KOPT-K1 (cell line): ENCODE results near the gene RDX.

Source experiments
- H3K27ac ChIP-seq: fragments of 200-600 bp; sonication (generic); 2 replicates; pipeline ENCODE4 v1.5.1; 2016; ENCODE audit warnings: antibody characterized with exemption, mild to moderate bottlenecking, low read depth, low read length; ENCODE audit not compliant: poor library complexity, severe bottlenecking
- H3K36me3 ChIP-seq: fragments of 200-600 bp; sonication (generic); 2 replicates; pipeline ENCODE4 v1.5.1; 2017; ENCODE audit warnings: antibody characterized with exemption, mild to moderate bottlenecking, low read length, moderate library complexity; ENCODE audit not compliant: insufficient read depth
- H3K9me3 ChIP-seq: fragments of 200-600 bp; sonication (generic); 2 replicates; pipeline ENCODE4 v1.5.1; 2017; ENCODE audit warnings: antibody characterized with exemption, low read length, mild to moderate bottlenecking; ENCODE audit not compliant: insufficient read depth, poor library complexity, severe bottlenecking

The RDX gene

DNA sequence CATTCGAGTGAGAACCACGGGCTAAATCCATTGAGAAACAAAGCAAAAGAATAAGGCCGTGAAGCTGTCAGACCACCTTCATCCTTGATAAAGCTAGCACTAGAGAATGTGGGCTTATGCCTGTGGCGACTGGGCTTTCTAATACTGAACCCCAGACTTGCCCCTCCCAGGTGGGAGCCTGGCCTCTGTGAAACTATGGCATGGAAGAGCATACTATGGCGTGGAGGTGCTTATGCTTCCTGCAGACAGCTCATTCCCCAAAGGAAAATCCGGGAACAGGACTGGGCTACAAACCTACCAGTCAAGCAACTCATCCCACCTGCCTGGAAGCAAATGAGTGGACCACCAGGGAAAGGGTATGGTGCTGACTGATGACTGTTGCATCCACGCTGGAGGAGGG is 110.8 kb downstream of the RDX start:
- Histone ChIP-seq H3K27ac (no peak overlapping the region), H3K9me3 (no peaks in the 10 kb centered on the region), H3K36me3 (no peaks in the 10 kb centered on the region)

DNA sequence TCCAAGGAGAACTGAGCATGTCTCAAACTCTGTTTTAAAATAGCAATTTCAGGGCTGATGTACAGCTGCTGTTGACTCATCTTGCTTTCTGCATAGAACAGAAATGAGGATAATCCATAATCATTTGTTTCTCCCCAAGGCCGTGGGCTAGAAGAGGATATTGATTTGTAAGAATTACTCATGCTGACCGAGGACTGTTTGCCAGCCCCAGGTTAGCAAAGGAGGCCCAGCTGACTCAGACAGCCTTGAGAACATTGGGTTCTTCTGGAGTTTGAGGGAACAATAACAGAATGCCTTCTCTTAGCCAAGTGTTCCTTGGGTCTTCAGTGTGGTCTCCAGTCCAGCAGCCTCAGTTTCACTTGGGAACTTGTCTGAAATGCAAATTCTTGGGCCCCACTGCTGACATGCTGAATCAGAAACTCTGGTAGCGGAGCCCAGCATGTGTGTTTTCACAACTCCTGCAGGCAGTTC is 111.3 kb downstream of the RDX start:
- H3K27ac ChIP-seq = no peak overlapping the region
- no peaks in the 10 kb centered on the region for H3K9me3 ChIP-seq
- H3K36me3 ChIP-seq = no peaks in the 10 kb centered on the region

GRCh38 chr11:110184456-110184855 is 112.0 kb downstream of the RDX start:
- Histone ChIP-seq H3K27ac (no peak overlapping the region), H3K36me3 (no peaks in the 10 kb centered on the region), H3K9me3 (no peaks in the 10 kb centered on the region)

DNA sequence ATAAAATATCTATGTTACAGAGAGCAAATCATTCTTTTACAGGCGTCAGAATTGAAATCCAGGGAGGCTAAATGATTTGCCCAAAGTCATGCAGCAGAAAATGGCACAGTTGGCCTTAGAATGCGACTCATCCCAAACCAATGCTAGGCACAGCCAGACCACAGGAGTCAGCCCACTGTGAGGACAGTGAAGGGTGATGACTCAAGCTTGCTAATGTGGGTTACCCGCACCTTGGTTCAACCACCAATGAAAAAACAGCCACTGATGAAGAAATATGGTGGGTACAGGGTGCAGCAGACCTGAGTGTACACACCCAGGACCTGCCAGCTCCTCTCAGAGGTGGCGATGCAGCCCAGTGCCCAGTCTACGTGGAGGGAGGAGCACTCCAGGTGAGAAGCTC is 113.5 kb downstream of the RDX start:
- no peak overlapping the region for H3K27ac ChIP-seq
- H3K36me3 ChIP-seq = no peaks in the 10 kb centered on the region

GRCh38 chr11:110179064-110179463 is 117.3 kb downstream of the RDX start:
- Histone ChIP-seq H3K36me3 (no peaks in the 10 kb centered on the region), H3K9me3 (no peaks in the 10 kb centered on the region), H3K27ac (no peak overlapping the region)

More for the DNA sequence above, 113.5 kb downstream of the RDX start:
- H3K9me3 ChIP-seq = no peaks in the 10 kb centered on the region

GRCh38 chr11:110177086-110177456 is 119.3 kb downstream of the RDX start:
- Histone ChIP-seq H3K36me3 (no peaks in the 10 kb centered on the region), H3K9me3 (no peaks in the 10 kb centered on the region), H3K27ac (no peak overlapping the region)

DNA sequence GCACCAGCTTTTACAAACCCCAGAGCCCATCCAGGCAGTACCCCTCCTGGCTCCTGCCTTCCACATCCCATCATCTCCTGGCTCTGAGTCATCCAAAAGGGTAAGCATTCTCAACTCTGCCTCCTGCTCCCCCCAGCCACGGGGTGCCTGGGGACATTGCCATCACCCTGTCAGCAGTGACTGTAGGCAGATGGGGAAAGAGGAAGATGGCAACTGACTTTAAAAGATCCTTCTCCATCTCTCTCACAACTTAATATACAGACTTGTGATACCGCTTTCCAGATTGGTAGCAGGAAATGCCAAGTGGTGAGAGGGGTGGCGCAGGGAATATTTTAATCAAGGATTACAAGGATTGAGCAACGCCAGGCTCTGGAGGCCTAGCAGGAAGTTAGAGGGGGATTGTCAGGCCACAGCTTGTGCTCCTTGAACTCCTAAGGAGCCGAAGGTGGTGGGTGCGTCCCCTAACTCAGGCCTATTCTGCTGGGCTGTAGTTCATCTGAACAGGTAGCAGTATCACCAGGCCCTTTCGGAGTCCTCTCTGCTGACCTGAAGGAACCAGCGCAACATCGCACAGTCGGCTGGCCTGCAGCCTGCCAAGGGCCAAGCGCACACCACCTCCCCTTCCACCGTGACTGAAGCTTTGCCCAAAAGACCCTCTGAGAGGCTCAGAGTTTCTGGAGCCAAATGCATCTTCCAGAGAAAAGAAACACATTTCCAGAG is 119.9 kb downstream of the RDX start:
- Histone ChIP-seq H3K9me3 (no peaks in the 10 kb centered on the region), H3K36me3 (no peaks in the 10 kb centered on the region), H3K27ac (no peak overlapping the region)

DNA sequence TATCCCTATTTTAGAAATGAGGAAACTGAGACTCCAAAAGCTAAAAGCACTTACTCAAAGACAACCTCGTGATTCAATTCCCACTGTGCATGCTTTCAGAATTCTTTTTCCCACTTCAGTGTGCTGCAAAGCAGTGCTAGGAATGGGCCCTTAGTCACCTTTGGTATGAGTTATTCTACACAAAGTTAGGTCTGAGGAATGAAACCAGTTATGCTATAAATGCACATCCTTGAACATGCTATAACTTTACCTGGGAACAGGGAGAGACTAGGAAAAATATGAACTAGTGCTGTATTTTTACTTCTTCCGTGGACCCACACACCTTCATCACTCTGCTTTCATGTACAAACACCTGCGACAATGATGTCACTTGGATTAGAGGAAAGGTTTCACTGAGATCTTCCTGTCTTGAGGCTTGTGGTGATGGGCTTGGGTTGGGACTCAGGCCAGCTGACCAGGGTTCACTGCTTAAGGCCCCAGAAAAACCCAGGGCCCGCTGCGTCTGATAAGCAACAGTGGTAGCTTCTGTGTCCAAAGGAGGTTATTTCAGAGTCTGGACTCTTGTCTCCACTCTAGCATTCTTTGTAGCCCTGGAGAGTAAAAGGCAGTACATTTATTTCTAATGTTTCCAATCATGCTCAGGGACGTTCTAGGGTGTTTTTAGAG is 121.6 kb downstream of the RDX start:
- Histone ChIP-seq H3K36me3 (no peaks in the 10 kb centered on the region), H3K27ac (no peak overlapping the region), H3K9me3 (no peaks in the 10 kb centered on the region)

DNA sequence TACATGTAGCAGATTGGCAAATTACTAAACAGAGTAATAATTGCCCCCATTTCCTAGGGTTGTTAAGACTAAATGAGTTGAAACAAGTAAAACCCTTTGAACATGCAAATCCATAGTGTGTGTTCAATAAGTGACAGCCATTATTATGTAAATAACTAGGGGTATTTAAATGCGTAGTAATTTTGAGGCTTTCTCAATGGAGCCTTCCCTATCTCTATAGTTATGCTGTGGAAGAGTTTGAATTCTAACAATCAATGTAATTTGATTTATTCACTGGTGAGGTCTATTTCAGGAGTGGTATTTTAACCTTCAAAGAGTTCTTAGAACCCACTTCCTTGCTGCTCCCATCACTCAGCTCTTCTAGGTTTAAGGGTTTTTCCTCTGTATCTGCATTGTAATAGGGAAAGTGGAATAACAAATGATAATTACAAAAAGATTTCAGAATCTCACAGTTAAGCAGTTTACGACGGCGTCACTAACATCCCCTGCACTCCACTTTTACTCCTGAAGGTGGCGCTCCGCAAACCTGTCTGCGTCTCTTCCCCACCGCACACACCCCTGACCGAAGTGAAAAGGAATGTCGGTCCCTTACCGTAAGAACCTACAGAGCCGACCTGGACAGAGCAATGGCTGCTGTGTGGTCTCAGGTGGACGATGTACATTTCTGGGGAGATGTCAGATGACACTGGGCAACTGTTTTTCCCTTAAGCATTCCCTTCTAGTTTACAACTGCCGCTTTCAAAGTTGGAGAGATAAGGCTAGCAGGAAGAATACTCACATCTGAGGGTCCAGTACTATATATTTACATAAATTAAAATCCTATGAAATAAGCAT is 122.4 kb downstream of the RDX start:
- no peak overlapping the region for H3K27ac ChIP-seq
- no peaks in the 10 kb centered on the region for H3K36me3 ChIP-seq
- H3K9me3 ChIP-seq = no peaks in the 10 kb centered on the region

DNA sequence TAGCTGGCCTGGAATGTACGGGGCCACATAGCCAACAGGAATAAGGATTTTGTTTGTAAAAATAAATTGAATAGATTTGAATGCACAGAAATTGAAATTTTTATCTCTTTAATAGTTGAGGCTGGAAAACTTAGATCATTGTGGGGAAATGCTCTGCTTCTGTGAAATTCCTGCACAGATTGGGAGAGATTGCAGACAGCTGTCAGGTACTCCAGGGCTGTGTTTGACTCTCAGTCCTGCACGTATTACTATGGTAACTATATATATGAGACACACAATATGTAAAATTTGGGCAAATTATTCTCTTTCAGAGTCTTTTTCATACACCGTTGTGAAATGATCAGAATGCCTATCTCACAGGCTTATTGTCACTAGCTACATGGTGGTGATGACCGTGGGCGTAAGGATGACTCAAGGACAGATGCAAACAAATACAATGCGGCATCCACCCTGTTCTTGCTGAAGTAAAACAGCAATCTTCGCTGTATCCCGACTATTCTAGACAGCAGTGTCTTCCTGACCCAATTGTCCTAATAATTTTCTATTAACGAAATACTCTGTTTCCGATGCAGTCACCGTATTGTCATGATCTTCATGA is 123.8 kb downstream of the RDX start:
- Histone ChIP-seq H3K27ac (no peak overlapping the region), H3K36me3 (no peaks in the 10 kb centered on the region), H3K9me3 (no peaks in the 10 kb centered on the region)

DNA sequence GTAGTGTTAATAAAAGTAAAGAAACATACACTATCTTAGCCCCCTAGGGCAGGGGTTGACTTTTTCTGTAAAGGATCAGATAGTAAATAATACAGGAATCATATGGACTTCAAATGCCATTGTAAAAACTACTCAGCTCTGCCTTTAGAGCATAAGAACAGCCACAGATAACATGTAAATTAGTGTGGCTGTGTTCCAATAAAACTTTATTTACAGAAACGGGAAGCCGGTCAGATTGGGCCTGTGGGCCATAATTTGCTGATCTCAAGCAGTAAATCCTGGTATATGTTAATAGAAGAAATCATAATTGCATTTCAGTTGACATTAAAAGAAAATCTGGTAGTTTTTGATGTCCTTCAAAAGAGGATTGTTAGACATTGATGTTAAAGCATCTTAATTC is 126.7 kb downstream of the RDX start:
- H3K27ac ChIP-seq = no peak overlapping the region
- no peaks in the 10 kb centered on the region for H3K9me3 ChIP-seq
- H3K36me3 ChIP-seq = no peaks in the 10 kb centered on the region

DNA sequence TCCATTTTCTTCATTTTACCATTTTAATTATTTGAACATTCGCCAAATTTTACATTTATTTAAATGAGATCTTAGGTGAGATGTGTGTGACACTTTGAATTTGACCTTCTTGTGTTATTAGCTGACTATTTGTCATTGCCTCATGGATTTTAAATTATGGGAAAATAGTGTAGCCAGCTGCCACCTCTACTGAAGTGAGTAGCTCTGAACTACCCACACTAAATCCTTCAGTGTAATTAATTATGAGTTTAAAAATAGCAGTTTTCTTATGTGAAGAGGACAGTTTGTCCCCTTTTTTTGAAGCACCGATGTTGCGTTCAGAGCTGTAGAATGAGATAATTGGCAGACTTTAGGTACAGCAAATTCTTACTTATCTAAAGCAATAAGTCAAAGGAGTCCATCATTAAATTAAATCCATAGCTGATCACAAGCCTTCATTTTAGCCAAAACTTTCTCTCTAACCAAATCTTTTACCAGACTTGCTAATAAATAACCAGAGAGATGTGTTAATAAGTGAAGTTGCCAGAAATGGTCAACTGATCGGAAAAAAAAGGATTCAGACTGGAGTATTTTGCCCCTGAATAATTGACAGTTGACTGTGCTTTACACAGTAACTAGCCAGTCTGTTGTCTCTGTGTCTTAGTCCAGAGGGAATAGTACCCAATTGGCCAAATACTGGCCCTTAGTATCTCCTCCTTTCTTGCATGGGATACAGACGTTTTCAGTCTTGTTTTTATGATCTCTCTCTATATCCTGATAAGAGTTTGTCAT is 128.2 kb downstream of the RDX start:
- Histone ChIP-seq H3K27ac (no peak overlapping the region), H3K36me3 (no peaks in the 10 kb centered on the region), H3K9me3 (no peaks in the 10 kb centered on the region)

DNA sequence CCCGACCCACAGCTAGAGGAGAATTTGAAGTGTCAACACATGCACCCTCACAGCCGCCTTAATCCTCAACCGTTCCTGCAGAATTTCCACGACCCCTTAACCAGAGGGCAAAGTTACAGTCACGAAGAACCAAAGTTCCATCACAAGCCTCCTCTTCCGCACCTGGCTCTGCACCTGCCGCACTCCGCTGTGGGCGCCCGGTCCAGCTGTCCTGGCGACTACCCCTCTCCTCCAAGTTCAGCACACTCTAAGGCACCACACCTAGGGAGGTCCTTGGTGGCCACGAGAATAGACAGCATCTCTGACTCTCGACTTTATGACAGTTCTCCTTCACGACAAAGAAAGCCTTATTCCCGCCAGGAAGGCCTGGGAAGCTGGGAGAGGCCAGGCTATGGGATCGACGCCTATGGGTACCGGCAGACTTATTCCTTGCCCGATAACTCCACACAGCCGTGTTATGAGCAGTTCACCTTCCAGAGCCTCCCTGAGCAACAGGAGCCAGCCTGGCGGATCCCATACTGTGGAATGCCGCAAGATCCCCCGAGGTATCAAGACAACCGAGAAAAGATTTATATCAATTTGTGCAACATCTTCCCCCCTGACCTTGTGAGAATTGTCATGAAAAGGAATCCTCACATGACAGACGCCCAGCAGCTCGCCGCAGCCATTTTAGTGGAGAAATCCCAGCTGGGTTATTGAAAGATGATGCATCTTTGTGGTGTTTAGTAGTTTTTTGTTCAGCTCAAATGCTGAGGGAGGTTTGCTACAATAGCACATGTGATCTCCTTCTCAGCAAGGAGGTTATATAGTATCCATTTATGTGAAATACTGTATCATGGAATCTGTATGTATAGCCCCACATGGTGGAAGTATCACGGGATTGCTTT is 131.1 kb downstream of the RDX start:
- H3K27ac ChIP-seq = no peak overlapping the region
- H3K36me3 ChIP-seq = no peaks in the 10 kb centered on the region
- no peaks in the 10 kb centered on the region for H3K9me3 ChIP-seq

- Histone ChIP-seq H3K9me3 (no peaks in the 10 kb centered on the region), H3K27ac (no peak overlapping the region), H3K36me3 (no peaks in the 10 kb centered on the region)
Measured at GRCh38 chr11:110162216-110162615, 134.2 kb downstream of the RDX start.
